ENCODE data around the gene RASGRF1. TPM values are rescaled to one million over a fixed set of nuclear protein-coding genes. Genes with fewer than 3 reads are reported as not detected.
"Not testable (repeated sequence)": the region's sequence is repeated elsewhere in the genome, so short reads cannot be mapped to it uniquely, and the experiment has no call there.

The RASGRF1 gene
- total RNA-seq, 1 donor from 2014 or later = 0.51 TPM

DNA sequence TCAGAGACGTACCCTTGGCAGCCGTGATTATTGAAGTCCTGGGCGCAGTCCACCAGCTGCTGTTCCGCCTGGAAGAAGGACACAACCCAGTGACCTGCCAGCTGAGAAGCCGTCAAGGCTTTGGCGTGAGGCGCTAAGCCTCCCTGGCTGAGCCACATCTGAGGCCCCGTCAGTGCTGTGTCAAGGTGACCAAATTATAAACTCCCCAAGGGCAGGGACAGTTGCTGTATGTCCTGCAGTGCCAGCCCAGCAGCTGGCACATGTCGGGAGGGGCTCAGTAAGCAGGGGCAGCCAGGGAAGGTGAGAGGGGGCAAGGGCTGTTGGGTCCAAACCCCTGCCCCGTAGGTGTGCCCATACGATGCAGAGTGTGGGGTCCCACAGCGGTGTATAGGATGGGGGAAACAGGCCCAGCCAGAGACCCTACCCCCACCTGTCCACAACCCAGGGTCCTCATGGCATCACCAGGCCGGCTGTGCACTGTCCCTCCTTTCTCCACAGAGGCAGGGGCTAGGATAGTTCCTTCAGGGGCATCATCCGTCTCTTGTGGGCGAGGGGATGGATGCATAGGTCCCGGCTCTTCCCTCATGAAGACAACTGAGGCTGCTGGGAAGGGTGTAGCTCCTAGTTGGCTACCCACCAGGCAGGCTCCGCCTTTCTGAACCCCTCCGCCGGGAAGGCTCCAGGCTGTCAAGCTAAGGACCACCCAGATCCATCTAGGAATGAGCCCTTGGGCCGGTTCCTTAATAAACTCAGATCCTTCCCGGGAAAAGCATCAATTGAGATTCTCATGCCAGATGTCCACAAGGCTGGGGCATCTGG, 158.9 kb downstream of the RASGRF1 start:
- DNase-seq (ENCODE audit: low read depth in 2 of 2) = no peak

GRCh38 chr15:78930577-78931388, 159.8 kb downstream of the RASGRF1 start:
- DNase-seq (ENCODE audit: low read depth in 2 of 2) = peak in 1 of 2 donors; percentile 47

- no peak for DNase-seq (ENCODE audit: low read depth in 2 of 2)
Measured at GRCh38 chr15:78929536-78930264, 160.9 kb downstream of the RASGRF1 start.

DNA sequence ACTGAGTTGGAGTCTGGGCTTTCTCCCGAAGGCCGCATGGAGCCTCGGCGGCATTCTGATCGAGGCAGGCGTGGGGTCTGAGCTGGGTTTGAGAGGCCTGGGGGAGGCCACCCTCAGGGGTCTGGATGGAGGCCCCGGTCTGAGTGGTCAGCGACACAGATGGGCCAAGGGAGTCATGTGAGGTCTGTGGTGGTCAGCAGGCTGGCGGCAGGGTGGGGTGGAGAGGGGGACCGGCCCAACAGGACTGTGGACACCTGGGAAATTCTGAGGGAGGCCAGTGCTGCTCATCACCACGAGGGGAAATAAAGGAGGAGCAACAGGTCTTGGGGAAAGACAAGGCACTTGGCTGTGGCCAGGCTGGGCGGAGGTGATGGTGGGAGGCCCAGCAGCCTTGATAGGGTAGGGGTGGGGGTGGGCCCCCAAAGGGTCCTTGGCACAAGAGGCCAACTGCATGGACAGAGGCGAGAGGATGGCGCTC, 161.9 kb downstream of the RASGRF1 start:
- no peak for DNase-seq (ENCODE audit: low read depth in 2 of 2)

- not testable (repeated sequence) for DNase-seq (ENCODE audit: low read depth in 2 of 2)
Measured at GRCh38 chr15:78928176-78928575, 162.4 kb downstream of the RASGRF1 start.

GRCh38 chr15:78927077-78927790, 163.3 kb downstream of the RASGRF1 start:
- no peak for DNase-seq (ENCODE audit: low read depth in 2 of 2)

GRCh38 chr15:78925956-78926743, 164.4 kb downstream of the RASGRF1 start:
- no peak for DNase-seq (ENCODE audit: low read depth in 2 of 2)

DNA sequence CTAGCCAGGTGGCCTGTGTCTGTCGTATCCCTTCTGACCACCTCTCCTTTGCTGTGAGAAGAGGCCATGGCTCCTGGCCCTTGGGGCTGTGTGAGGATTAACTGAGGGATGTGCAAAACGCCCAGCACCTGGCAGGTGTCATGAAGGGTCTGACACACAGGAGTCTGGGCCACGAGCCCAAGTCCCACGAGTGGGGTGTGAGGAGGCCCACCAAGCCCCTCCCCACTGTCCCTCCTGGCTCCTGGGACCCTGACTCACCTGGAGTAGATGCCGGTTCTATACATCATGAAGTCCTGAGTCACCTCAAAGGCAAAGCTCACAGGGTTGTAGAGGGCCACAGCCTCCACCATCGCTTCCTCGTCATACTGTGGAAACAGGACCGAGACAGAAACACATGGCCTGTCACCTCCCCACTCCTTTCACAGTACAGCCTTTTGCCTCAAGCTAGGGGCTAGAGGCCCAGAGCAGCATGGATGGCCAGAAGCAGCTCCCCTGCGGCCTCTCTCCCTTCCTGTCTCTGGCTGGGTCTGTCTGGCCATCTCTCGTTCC, 165.4 kb downstream of the RASGRF1 start:
- no peak for DNase-seq (ENCODE audit: low read depth in 2 of 2)

- DNase-seq (ENCODE audit: low read depth in 2 of 2) = no peak
Measured at GRCh38 chr15:78923480-78924360, 166.9 kb downstream of the RASGRF1 start.

DNA sequence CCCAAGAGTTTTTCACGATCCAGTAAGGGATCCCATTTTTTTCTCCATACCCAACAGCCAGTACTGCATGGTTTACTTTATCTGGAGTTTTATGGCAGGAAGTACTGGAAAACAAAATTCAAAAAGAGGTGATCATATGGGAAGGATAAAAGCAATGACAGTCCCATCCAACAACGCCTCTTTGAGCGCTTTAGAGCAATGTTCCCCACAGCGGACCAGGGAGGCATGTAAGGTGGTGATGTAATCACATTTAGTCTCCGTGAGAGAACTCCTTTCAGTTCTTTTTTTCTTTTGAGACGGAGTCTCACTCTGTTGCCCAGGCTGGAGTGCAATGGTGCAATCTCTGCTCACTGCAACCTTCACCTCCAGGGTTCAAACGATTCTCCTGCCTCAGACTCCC, 167.6 kb downstream of the RASGRF1 start:
- DNase-seq (ENCODE audit: low read depth in 2 of 2) = no peak

DNA sequence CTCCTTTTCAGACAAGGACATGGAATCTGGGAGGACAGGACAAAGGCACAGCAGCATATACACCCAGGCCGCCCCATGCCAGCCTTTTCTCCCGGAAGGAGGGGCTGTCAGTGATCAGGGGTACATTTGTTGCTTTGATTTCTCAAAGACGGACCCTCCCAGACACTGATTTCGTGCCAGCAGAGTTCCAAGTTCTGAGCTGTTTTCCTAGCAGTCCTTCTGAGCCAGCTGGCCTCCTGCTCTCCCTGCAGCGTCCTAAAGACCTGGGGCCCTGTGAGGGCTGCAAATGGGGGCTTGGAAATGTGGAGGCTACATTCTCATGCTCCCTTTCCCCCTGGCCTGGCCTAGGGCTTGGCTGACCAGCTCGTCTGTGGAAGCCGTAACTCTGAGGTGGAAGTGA, 168.1 kb downstream of the RASGRF1 start:
- no peak for DNase-seq (ENCODE audit: low read depth in 2 of 2)

- no peak for DNase-seq (ENCODE audit: low read depth in 2 of 2)
Measured at GRCh38 chr15:78921940-78922339, 168.6 kb downstream of the RASGRF1 start.

DNA sequence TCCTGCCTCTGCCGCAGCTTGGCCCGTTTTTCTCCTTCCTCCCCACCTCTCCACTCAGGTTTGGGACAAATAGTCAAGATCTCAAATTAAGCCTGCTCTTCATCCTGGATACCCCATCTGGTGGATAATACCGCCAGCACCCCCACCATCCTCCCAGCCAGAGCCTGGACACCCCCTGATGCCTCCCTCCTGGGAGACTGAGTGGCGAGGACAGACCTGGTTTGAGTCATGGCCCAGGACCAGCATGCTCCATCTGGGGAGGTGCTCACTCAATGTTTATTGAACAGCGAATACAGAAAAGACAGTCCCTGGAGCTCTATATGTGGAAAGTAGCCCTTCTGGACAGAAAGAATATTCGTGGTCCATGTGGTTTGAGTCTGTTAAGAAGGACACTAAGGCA, 169.1 kb downstream of the RASGRF1 start:
- DNase-seq (ENCODE audit: low read depth in 2 of 2) = no peak

- DNase-seq (ENCODE audit: low read depth in 2 of 2) = no peak
Measured at GRCh38 chr15:78917888-78918287, 172.7 kb downstream of the RASGRF1 start.

GRCh38 chr15:78916088-78916487, 174.5 kb downstream of the RASGRF1 start:
- no peak for DNase-seq (ENCODE audit: low read depth in 2 of 2)

DNA sequence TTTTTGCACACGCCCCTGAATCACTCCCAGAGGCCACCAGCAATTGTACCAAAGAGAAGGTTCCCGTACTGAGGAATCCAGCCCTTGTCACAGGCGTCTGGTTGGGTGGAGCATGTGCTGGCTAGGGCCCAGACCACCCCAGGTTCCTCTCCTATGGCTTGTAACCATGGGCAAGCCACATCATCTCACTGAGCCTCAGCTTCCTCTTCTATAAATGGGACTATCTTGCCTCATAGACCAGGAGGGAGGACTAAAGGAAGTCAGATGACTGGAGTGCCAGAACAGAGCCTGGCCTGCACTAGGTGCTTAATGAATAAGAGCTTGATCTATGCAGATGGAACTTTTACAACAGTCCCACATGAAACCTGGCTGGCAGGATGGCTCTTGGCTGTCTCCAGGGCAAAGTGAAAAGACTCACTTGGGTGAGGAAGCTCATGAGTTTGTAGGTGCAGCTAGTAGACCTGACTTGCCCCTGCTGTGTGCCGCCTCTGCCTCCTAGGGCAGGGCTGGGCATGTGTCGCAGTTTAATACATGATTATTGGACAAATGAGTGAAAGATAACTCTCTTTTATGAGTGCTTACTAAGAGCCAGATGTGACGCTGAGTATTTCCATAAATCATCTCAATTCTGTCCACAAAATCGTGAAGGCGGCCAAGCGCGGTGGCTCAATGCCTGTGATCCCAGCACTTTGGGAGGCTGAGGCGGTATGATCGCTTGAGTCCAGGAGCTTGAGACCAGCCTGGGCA, 175.1 kb downstream of the RASGRF1 start:
- DNase-seq (ENCODE audit: low read depth in 2 of 2) = no peak

- no peak for DNase-seq (ENCODE audit: low read depth in 2 of 2)
Measured at GRCh38 chr15:78914027-78914764, 176.4 kb downstream of the RASGRF1 start.

GRCh38 chr15:78913012-78913411, 177.6 kb downstream of the RASGRF1 start:
- no peak for DNase-seq (ENCODE audit: low read depth in 2 of 2)

Measured in dermis microvascular lymphatic vessel endothelial cell (primary cell).